ENCODE data around the gene DSCAML1.

Gene DSCAML1

GRCh38 chr11:117477721-117478120, 319.3 kb downstream of the DSCAML1 start:
- TF ChIP-seq CTCF (IDR thresholded peaks at IDR 0.05; ENCODE audit: low read length, missing control alignments): no peak
- H3K4me3 ChIP-seq (replicated peaks; ENCODE audit: low read depth, low read length): no peak overlapping the region
- DNase-seq (ENCODE audit: low read depth): no peak

GRCh38 chr11:117476531-117477142, 320.4 kb downstream of the DSCAML1 start:
- no peak overlapping the region for H3K4me3 ChIP-seq (replicated peaks; ENCODE audit: low read depth, low read length)
- no peak for TF ChIP-seq CTCF (IDR thresholded peaks at IDR 0.05; ENCODE audit: low read length, missing control alignments)
- no peak for DNase-seq (ENCODE audit: low read depth)

- DNase-seq (ENCODE audit: low read depth): no peak
- H3K4me3 ChIP-seq (replicated peaks; ENCODE audit: low read depth, low read length): no peak overlapping the region
- no peak for TF ChIP-seq CTCF (IDR thresholded peaks at IDR 0.05; ENCODE audit: low read length, missing control alignments)
Measured at GRCh38 chr11:117475716-117476530, 321.1 kb downstream of the DSCAML1 start.

- H3K4me3 ChIP-seq (replicated peaks; ENCODE audit: low read depth, low read length): no peak overlapping the region
Measured at GRCh38 chr11:117473481-117474091, 323.4 kb downstream of the DSCAML1 start.

GRCh38 chr11:117471776-117472175, 325.2 kb downstream of the DSCAML1 start:
- no peak for TF ChIP-seq CTCF (IDR thresholded peaks at IDR 0.05; ENCODE audit: low read length, missing control alignments)
- no peak overlapping the region for H3K4me3 ChIP-seq (replicated peaks; ENCODE audit: low read depth, low read length)
- DNase-seq (ENCODE audit: low read depth): no peak

More at GRCh38 chr11:117473481-117474091, 323.4 kb downstream of the DSCAML1 start:
- no peak for TF ChIP-seq CTCF (IDR thresholded peaks at IDR 0.05; ENCODE audit: low read length, missing control alignments)
- no peak for DNase-seq (ENCODE audit: low read depth)

GRCh38 chr11:117470576-117470975, 326.4 kb downstream of the DSCAML1 start:
- TF ChIP-seq CTCF (IDR thresholded peaks at IDR 0.05; ENCODE audit: low read length, missing control alignments): no peak
- DNase-seq (ENCODE audit: low read depth): no peak
- no peak overlapping the region for H3K4me3 ChIP-seq (replicated peaks; ENCODE audit: low read depth, low read length)
